Activated T-cell treated with anti-CD3 and anti-CD28 coated beads for 4 hours (primary cell): ENCODE measurements around the gene ADIRF.
"Not testable (repeated sequence)": the region's sequence is repeated elsewhere in the genome, so short reads cannot be mapped to it uniquely, and the experiment has no call there.

Source experiments
- DNase-seq: peaks from one replicate; pipeline ENCODE4 v3.0.0-alpha.2; 2020

The ADIRF gene

GRCh38 chr10:86961481-86962091, 6.7 kb upstream of the ADIRF start:
- DNase-seq, result no peak

- DNase-seq, result no peak
Observed at GRCh38 chr10:86962136-86962980, 5.9 kb upstream of the ADIRF start.

- DNase-seq, result no peak
Observed at GRCh38 chr10:86962981-86963310, 5.3 kb upstream of the ADIRF start.

GRCh38 chr10:86963341-86963919, 4.9 kb upstream of the ADIRF start:
- DNase-seq, result no peak

GRCh38 chr10:86964061-86964846, 4.0 kb upstream of the ADIRF start:
- no peak for DNase-seq

- DNase-seq, result no peak
Observed at GRCh38 chr10:86964847-86965190, 3.5 kb upstream of the ADIRF start.

- DNase-seq, result no peak
Observed at GRCh38 chr10:86965986-86966654, 2.2 kb upstream of the ADIRF start.

- no peak for DNase-seq
Observed at GRCh38 chr10:86967481-86967941, 771 bp upstream of the ADIRF start.

GRCh38 chr10:86968994-86969355, 693 bp downstream of the ADIRF start:
- no peak for DNase-seq

- no peak for DNase-seq
Observed at GRCh38 chr10:86969421-86970041, 1.2 kb downstream of the ADIRF start.

GRCh38 chr10:86970162-86970981, 2.1 kb downstream of the ADIRF start:
- no peak for DNase-seq

GRCh38 chr10:86970982-86971231, 2.6 kb downstream of the ADIRF start:
- DNase-seq, result no peak

GRCh38 chr10:86971232-86971991, 3.1 kb downstream of the ADIRF start:
- peak; percentile 87 for DNase-seq

GRCh38 chr10:86972613-86973380, 4.5 kb downstream of the ADIRF start:
- DNase-seq, result no peak

GRCh38 chr10:86974484-86974883, 6.2 kb downstream of the ADIRF start:
- no peak for DNase-seq

- DNase-seq, result no peak
Observed at GRCh38 chr10:86976362-86977056, 8.2 kb downstream of the ADIRF start.

- not testable (repeated sequence) for DNase-seq
Observed at GRCh38 chr10:86978457-86978856, 10.2 kb downstream of the ADIRF start.

- no peak for DNase-seq
Observed at GRCh38 chr10:86979296-86979818, 11.1 kb downstream of the ADIRF start.

- DNase-seq, result no peak
Observed at GRCh38 chr10:86979977-86980448, 11.7 kb downstream of the ADIRF start.
